ENCODE results near the gene CREB3L4.
"Not testable (repeated sequence)": the region's sequence is repeated elsewhere in the genome, so short reads cannot be mapped to it uniquely, and the experiment has no call there.

The CREB3L4 gene

DNA sequence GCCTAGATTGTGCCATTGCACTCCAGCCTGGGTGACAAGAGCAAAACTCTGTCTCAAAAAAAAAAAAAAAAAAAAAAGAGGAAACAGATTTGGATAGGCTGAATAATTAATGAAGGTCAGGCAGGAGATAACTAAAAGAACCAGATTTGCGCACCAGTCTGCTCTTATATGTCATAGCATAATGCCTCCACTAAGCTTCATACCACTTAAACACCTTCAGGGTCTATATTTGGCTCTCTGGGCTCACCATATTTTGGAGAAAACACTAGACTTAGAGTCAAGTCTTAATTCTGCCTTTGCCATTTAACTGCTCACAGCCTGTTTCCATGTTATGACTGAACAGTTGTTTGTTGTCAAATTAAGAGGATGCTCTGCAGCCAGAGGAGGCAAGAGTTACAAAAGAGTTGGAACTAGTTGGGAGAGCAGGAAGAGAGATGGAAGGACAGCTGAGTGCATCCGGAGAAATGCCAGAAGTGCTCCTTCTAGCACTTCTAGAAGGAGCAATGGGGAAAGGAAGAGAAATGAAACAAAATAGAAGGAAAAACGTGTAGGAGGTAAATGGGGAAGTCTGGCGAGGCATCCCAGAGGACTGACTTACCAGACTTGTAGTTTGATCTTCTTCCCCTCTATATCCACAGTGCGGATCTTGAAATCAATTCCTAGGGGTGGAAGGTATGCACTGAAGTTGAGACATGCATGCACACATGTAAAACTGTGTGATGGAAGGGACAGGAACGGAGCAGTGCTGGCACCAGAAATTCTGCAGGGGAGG lies 16.6 kb downstream of the CREB3L4 start:
- DNase-seq (ENCODE audit: low read depth in 1 of 2, low spot score in 1 of 2) = no peak

- DNase-seq (ENCODE audit: low read depth in 1 of 2, low spot score in 1 of 2) = peak in 1 of 2 donors; percentile 33
These were observed 17.7 kb downstream of the CREB3L4 start for GRCh38 chr1:153985341-153985912.

DNA sequence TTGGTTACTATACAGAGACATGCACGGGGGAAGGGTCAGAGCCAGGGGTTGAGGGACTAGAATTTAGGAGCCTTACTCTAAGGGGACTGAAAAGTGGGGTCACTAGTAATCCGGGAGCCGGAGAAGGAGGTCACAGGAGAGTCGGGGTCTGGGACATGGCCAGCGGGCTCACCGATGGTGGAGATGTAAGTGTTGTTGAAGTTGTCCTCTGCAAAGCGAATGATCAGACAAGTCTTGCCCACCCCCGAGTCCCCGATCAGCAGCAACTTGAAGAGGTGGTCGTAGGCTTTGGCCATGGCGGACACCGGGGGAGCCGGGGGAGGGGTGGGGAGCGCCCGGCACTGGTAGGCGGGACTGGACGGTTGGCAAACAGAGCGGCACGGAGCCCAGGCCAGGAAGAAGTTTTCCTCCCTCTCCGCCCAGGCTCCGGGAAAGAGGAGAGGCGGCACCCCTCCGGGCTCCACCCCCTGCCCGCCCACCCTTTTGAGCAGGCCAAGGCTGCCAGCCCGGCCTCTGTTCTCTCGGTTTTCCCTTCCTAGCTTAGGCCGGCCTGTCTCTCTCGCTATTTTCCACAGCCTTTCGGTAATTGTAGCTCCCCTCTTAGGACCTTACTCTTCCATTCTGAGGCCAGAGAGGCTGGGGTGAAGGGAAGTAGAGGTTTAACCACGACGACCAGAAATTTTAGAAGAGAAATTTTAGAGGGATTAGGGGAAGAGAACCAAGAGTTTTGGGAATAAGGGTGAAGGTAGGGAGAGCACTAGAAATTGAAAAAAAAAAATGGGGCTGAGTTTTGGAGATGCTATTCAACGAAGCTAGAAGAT lies 18.4 kb downstream of the CREB3L4 start, which contains the start of gene RAB13:
TSS of gene RAB13 (minus strand) at position 399 of the 821 bp plus-strand sequence. CDS start at position 296, 103 bp downstream.
- DNase-seq (ENCODE audit: low read depth in 1 of 2, low spot score in 1 of 2) = no peak

GRCh38 chr1:153987621-153988020 lies 19.9 kb downstream of the CREB3L4 start:
- no peak for DNase-seq (ENCODE audit: low read depth in 1 of 2, low spot score in 1 of 2)

DNA sequence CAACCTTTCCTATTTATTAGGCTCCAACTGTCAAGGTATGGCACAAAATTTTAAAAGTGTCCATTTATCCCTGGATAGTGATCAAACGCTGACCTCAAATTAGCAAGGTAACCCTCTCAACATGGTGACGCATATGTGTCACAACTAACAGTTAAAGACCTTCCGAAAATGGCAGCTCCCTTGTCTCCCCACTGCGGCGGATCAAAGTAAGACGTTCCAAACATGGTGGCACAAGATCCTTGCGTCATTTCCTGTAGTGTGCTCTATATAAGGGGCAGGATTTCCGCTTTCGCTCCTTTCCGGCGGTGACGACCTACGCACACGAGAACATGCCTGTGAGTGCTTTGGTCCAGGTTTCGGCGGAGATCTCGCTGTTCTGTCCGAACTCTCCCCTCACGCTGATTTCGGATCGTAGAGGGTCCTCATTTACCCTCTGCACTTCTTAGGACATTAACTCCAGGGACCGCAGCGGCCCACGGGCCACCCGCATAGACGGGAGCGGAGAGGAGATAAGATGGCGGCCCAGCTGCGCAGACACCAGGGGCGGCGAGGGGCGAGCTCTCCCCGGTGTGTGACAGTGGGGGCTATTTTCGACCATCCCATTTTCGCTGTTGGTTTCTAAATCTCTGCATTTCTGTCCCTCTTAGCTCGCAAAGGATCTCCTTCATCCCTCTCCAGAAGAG lies 22.9 kb downstream of the CREB3L4 start, which contains the start of gene RPS27:
TSS of gene RPS27 (plus strand) at position 295 of the 683 bp plus-strand sequence. CDS start at position 330, 35 bp downstream.
- DNase-seq (ENCODE audit: low read depth in 1 of 2, low spot score in 1 of 2) = peak; percentile 58 to 78

DNA sequence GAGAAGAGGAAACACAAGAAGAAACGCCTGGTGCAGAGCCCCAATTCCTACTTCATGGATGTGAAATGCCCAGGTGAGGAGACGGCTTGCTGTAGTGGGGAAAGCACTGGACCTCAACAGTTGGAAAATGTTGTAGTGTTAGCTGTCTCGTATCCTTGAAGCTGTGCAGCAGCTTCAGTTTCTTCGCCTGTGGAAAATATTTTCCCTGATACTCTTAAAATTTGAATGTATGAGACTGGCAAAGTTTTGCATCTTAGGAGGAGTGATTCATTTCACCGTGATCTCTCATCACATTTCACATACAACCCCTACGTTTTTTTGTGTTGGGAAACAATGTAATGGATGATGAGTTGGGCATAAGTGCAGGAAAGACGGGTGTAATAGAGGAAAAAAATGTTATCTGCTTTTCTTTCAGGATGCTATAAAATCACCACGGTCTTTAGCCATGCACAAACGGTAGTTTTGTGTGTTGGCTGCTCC lies 23.5 kb downstream of the CREB3L4 start:
- DNase-seq (ENCODE audit: low read depth in 1 of 2, low spot score in 1 of 2) = no peak

DNA sequence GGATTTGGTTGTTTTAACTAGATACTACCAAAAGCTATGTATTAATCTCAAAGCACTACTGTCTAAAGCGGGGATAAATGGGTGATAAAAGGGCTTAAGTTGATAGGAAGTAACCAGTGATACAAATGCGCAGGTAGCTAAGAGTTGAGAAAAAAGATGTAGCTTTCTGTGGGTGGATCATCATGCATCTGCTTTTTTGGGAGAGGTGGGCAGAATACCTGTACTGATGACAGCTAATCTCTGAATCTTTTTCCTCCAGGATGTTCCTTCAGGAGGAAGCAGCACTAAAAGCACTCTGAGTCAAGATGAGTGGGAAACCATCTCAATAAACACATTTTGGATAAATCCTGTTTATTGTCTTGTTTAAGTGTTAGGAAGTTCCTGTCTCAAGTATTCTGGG lies 24.1 kb downstream of the CREB3L4 start:
- no peak for DNase-seq (ENCODE audit: low read depth in 1 of 2, low spot score in 1 of 2)

GRCh38 chr1:153995202-153995601 lies 27.5 kb downstream of the CREB3L4 start:
- no peak for DNase-seq (ENCODE audit: low read depth in 1 of 2, low spot score in 1 of 2)

DNA sequence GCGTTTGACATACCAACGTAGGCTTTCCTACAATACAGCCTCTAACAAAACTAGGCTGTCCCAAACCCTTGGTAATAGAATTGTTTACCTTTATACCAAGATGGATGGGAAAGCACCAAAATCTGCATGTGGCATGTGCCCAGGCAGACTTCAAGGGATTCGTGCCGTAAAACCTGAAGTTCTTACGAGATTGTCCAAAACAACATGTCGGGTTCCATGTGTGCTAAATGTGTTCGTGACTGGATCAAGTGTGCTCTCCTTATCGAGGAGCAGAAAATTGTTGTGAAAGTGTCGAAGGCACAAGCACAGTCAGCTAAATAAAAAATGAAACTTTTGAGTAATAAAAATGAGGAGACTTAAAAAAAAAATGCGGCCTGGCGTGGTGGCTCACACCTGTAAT lies 27.9 kb downstream of the CREB3L4 start:
- DNase-seq (ENCODE audit: low read depth in 1 of 2, low spot score in 1 of 2) = no peak

DNA sequence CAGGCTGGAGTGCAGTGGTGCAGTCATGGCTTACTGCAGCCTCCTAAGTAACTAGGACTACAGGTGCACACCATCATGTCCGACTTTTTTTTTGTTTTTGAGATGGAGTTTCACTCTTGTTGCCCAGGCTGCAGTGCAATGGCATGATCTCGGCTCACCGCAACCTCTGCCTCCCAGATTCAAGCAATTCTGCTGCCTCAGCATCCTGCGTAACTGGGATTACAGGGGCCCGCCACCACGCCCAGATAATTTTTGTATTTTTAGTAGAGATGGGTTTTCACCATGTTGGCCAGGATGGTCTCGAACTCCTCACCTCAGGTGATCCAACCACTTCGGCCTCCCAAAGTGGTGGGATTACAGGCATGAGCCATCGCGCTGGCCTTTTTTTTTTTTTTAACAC lies 29.2 kb downstream of the CREB3L4 start:
- not testable (repeated sequence) for DNase-seq (ENCODE audit: low read depth in 1 of 2, low spot score in 1 of 2)

DNA sequence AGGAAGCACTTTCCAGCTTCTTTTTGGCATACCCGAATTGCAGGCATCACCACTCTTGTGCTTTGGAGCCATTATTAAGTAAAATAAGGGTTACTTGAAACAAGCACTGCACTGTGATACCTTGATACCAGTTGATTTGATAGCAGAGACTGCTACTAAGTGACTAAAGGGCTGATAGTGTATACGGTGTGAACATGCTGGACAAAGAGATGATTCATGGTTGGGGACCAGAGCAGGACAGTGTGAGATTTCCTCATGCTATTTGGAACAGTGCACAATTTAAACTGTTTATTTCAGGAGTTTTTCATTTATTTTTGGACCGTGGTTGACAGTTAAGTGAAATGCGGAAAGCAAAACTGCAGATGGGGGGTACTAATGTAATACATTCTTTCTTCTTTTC lies 32.7 kb downstream of the CREB3L4 start:
- DNase-seq (ENCODE audit: low read depth in 1 of 2, low spot score in 1 of 2) = no peak

DNA sequence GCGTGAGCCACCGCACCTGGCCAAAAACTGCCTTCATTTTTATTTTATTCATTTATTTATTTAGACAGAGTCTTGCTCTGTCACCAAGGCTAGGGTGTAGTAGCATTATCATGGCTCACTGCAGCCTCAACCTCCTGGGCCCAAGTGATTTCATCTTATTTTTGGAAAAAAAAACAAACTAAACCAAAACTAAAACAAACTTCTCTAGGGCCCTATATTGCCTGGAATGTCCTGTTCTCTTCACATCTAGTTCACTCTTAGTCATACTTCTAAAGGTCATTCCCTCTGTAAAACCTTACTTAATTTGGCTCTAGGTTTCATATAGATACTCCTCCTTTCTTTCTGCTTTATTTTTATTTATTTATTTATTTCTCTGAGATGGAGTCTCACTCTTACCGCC lies 38.4 kb downstream of the CREB3L4 start:
- no peak for DNase-seq (ENCODE audit: low read depth in 1 of 2, low spot score in 1 of 2)

DNA sequence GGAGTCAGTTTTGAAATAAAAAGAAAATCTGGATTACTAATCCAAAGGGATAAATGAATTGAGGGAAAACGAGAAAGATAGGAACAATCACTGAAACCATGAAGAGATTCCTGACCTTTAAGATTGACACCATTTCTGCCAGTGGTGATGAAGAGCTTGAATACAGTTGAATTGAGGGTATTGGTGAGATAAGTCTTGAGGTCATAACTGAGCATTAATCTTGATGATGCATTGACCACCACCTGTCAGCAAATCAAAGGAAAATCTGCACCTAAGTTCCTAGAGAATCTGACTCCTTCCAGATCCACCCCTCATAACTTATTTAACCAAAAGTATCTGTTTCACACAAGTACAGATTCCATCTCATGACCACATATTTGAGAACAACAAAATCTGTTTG lies 44.4 kb downstream of the CREB3L4 start:
- DNase-seq (ENCODE audit: low read depth in 1 of 2, low spot score in 1 of 2) = no peak

GRCh38 chr1:154012543-154012942 lies 44.8 kb downstream of the CREB3L4 start:
- DNase-seq (ENCODE audit: low read depth in 1 of 2, low spot score in 1 of 2) = not testable (repeated sequence)

DNA sequence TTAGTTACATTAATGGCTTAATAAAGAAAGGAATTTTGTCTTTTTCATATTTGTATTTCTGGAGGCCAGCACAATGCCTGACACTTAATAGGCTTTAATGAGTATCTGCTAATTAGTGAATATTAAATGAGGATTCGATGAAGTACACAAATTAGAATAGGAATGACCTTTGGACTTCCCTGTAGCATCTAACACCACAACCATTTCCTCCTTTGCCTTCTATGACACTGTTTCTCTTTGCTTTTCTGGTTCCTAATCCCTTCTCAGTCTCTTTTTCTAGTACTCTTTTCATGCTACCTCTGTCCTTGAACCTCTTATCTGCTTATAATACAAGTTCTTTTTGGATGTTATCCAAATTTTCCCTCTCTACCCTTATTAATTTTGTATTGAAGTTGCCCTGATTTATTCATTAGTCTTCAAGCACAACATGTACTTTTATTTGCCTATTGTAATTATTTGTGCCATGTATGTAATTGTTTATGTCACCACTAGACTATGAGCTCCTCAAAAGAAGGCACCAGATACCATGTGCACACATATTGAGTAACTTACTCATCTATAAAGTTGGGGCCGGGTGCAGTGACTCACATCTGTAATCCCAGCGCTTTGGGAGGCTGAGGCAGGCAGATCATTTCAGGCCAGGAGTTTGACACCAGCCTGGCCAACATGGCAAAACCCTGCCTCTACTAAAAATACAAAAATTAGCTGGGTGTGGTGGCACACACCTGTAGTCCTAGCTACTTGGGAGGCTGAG lies 46.6 kb downstream of the CREB3L4 start:
- DNase-seq (ENCODE audit: low read depth in 1 of 2, low spot score in 1 of 2) = no peak

GRCh38 chr1:154019269-154019668 lies 51.6 kb downstream of the CREB3L4 start:
- no peak for DNase-seq (ENCODE audit: low read depth in 1 of 2, low spot score in 1 of 2)

DNA sequence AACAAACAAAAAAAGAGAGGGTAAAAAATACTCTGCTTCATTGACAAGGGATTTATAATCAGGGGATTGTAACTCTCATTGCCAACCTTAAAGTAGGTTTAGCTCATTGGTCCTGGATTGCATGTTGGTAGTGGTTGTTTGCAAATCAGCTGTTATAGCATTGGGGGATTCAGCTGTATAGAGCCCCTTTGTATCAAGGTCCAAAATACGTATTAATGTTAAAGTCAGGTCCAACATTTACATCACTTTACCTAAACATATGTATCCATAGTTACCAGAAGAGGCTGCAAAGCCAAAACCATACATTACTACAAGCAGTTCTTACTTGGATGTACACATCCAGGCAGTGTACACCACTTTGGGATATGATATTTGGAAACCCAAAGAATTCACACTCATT lies 52.2 kb downstream of the CREB3L4 start:
- DNase-seq (ENCODE audit: low read depth in 1 of 2, low spot score in 1 of 2) = no peak

All from stimulated activated CD4-positive, alpha-beta T cell treated with anti-CD3 and anti-CD28 coated beads, Interleukin-15, amount 100 ng/mL, for 1 hour (primary cell).